ENCODE measurements around the gene DCXR. TPM values are rescaled to one million over a fixed set of nuclear protein-coding genes. Genes with fewer than 3 reads are reported as not detected.
A peak's percentile ranks its signal among the peaks of the same experiment; 100 is the strongest.

DCXR gene
- total and polyA plus RNA-seq, 4 experiments from 2014 or later, result 65.9 to 164 (median 92.9) TPM

GRCh38 chr17:82006468-82007227, 30.8 kb downstream of the DCXR start:
- Histone ChIP-seq H3K27ac (ENCODE audit: low read depth, low read length) (no peak overlapping the region), H3K27me3 (ENCODE audit: insufficient read depth, low read length) (no peaks in the 10 kb centered on the region), H3K36me3 (ENCODE audit: insufficient read depth, low read length) (no peaks in the 10 kb centered on the region), H3K4me3 (ENCODE audit: low read length in 2 of 2) (no peak overlapping the region), H3K9me3 (ENCODE audit: control insufficient read depth in 1 of 2, low read length in 2 of 2) (no peaks in the 10 kb centered on the region), H3K4me1 (ENCODE audit: insufficient read depth, low read length) (no peaks in the 10 kb centered on the region)
- Mint-ChIP-seq H3K27ac (peak overlapping the region in 1 of 7 donors; percentile 48), H3K4me3 (no peak overlapping the region), H3K36me3 (no peaks in the 10 kb centered on the region), H3K4me1 (peaks cover 0 to 1% (median 0%) of the 10 kb centered on the region in 4 donors), H3K9me3 (no peaks in the 10 kb centered on the region), H3K27me3 (no peaks in the 10 kb centered on the region)
- no peak for DNase-seq
- POLR2A ChIA-PET (ENCODE audit: partially characterized antibody), result no interaction called here
- intact Hi-C loops (cut with micrococcal nuclease), result no loop called here
- CTCF ChIA-PET (ENCODE audit: partially characterized antibody), result no interaction called here

- H3K9me3 Mint-ChIP-seq, result no peaks in the 10 kb centered on the region
- DNase-seq, result no peak
- ChIA-PET POLR2A (ENCODE audit: partially characterized antibody) (no interaction called here), CTCF (ENCODE audit: partially characterized antibody) (no interaction called here)
- Histone ChIP-seq H3K4me1 (ENCODE audit: insufficient read depth, low read length) (no peaks in the 10 kb centered on the region), H3K9me3 (ENCODE audit: control insufficient read depth in 1 of 2, low read length in 2 of 2) (no peaks in the 10 kb centered on the region), H3K27me3 (ENCODE audit: insufficient read depth, low read length) (no peaks in the 10 kb centered on the region), H3K36me3 (ENCODE audit: insufficient read depth, low read length) (no peaks in the 10 kb centered on the region), H3K27ac (ENCODE audit: low read depth, low read length) (no peak overlapping the region), H3K4me3 (ENCODE audit: low read length in 2 of 2) (no peak overlapping the region)
- H3K4me3 Mint-ChIP-seq, result no peak overlapping the region
- intact Hi-C loops (cut with micrococcal nuclease), result no loop called here
- H3K27ac Mint-ChIP-seq, result peak overlapping the region in 1 of 7 donors; percentile 48
- no peaks in the 10 kb centered on the region for H3K36me3 Mint-ChIP-seq
- no peaks in the 10 kb centered on the region for H3K27me3 Mint-ChIP-seq
- H3K4me1 Mint-ChIP-seq, result peaks cover 0 to 1% (median 0%) of the 10 kb centered on the region in 4 donors
Observed at GRCh38 chr17:82005701-82006348, 31.7 kb downstream of the DCXR start.

- CTCF ChIA-PET (ENCODE audit: partially characterized antibody), result no interaction called here
- Histone ChIP-seq H3K27me3 (ENCODE audit: insufficient read depth, low read length) (no peaks in the 10 kb centered on the region), H3K27ac (ENCODE audit: low read depth, low read length) (no peak overlapping the region), H3K9me3 (ENCODE audit: control insufficient read depth in 1 of 2, low read length in 2 of 2) (no peaks in the 10 kb centered on the region), H3K4me1 (ENCODE audit: insufficient read depth, low read length) (no peaks in the 10 kb centered on the region), H3K36me3 (ENCODE audit: insufficient read depth, low read length) (no peaks in the 10 kb centered on the region), H3K4me3 (ENCODE audit: low read length in 2 of 2) (no peak overlapping the region)
- no peak overlapping the region for H3K4me3 Mint-ChIP-seq
- H3K4me1 Mint-ChIP-seq, result peaks cover 0 to 1% (median 0%) of the 10 kb centered on the region in 4 donors
- no peak overlapping the region for H3K27ac Mint-ChIP-seq
- POLR2A ChIA-PET (ENCODE audit: partially characterized antibody), result no interaction called here
- no peak for DNase-seq
- no peaks in the 10 kb centered on the region for H3K36me3 Mint-ChIP-seq
- no peaks in the 10 kb centered on the region for H3K9me3 Mint-ChIP-seq
- intact Hi-C loops (cut with micrococcal nuclease), result no loop called here
- H3K27me3 Mint-ChIP-seq, result no peaks in the 10 kb centered on the region
Observed at GRCh38 chr17:82004517-82005455, 32.7 kb downstream of the DCXR start.

GRCh38 chr17:82003411-82004381, 33.8 kb downstream of the DCXR start:
- Histone ChIP-seq H3K9me3 (ENCODE audit: control insufficient read depth in 1 of 2, low read length in 2 of 2) (no peaks in the 10 kb centered on the region), H3K36me3 (ENCODE audit: insufficient read depth, low read length) (no peaks in the 10 kb centered on the region), H3K4me3 (ENCODE audit: low read length in 2 of 2) (no peak overlapping the region), H3K4me1 (ENCODE audit: insufficient read depth, low read length) (no peaks in the 10 kb centered on the region), H3K27ac (ENCODE audit: low read depth, low read length) (no peak overlapping the region), H3K27me3 (ENCODE audit: insufficient read depth, low read length) (no peaks in the 10 kb centered on the region)
- Mint-ChIP-seq H3K9me3 (no peaks in the 10 kb centered on the region), H3K27me3 (no peaks in the 10 kb centered on the region), H3K36me3 (no peaks in the 10 kb centered on the region), H3K4me1 (peaks cover 0 to 1% (median 0%) of the 10 kb centered on the region in 4 donors), H3K27ac (no peak overlapping the region), H3K4me3 (no peak overlapping the region)
- POLR2A ChIA-PET (ENCODE audit: partially characterized antibody), result interaction anchor here (1.0 kb wide), 1 partner anchor 27 kb away, joined by 3 read pairs; no protein-coding TSS in a partner anchor
- CTCF ChIA-PET (ENCODE audit: partially characterized antibody), result interaction anchor here (1.2 kb wide), 1 partner anchor 14 kb away, joined by 3 read pairs; no protein-coding TSS in a partner anchor
- no peak for DNase-seq
- intact Hi-C loops (cut with micrococcal nuclease), result no loop called here

- POLR2A ChIA-PET (ENCODE audit: partially characterized antibody), result no interaction called here
- Histone ChIP-seq H3K4me3 (ENCODE audit: low read length in 2 of 2) (no peak overlapping the region), H3K27ac (ENCODE audit: low read depth, low read length) (no peak overlapping the region), H3K27me3 (ENCODE audit: insufficient read depth, low read length) (no peaks in the 10 kb centered on the region), H3K4me1 (ENCODE audit: insufficient read depth, low read length) (no peaks in the 10 kb centered on the region), H3K36me3 (ENCODE audit: insufficient read depth, low read length) (no peaks in the 10 kb centered on the region), H3K9me3 (ENCODE audit: control insufficient read depth in 1 of 2, low read length in 2 of 2) (no peaks in the 10 kb centered on the region)
- Mint-ChIP-seq H3K4me1 (peaks cover 0 to 1% (median 0%) of the 10 kb centered on the region in 4 donors), H3K36me3 (peaks cover 2 to 4% of the 10 kb centered on the region in 2 donors), H3K27ac (no peak overlapping the region), H3K27me3 (no peaks in the 10 kb centered on the region), H3K9me3 (no peaks in the 10 kb centered on the region), H3K4me3 (no peak overlapping the region)
- DNase-seq, result no peak
- intact Hi-C loops (cut with micrococcal nuclease), result no loop called here
- CTCF ChIA-PET (ENCODE audit: partially characterized antibody), result interaction anchor here (0.6 kb wide), 1 partner anchor 23 kb away, joined by 4 read pairs; no protein-coding TSS in a partner anchor
Observed at GRCh38 chr17:82001571-82002056, 35.9 kb downstream of the DCXR start.

GRCh38 chr17:82000803-82001570, 36.5 kb downstream of the DCXR start:
- POLR2A ChIA-PET (ENCODE audit: partially characterized antibody), result no interaction called here
- intact Hi-C loops (cut with micrococcal nuclease), result no loop called here
- no peak overlapping the region for H3K27ac Mint-ChIP-seq
- Histone ChIP-seq H3K27ac (ENCODE audit: low read depth, low read length) (no peak overlapping the region), H3K36me3 (ENCODE audit: insufficient read depth, low read length) (no peaks in the 10 kb centered on the region), H3K4me3 (ENCODE audit: low read length in 2 of 2) (no peak overlapping the region), H3K27me3 (ENCODE audit: insufficient read depth, low read length) (no peaks in the 10 kb centered on the region), H3K9me3 (ENCODE audit: control insufficient read depth in 1 of 2, low read length in 2 of 2) (no peaks in the 10 kb centered on the region), H3K4me1 (ENCODE audit: insufficient read depth, low read length) (no peaks in the 10 kb centered on the region)
- CTCF ChIA-PET (ENCODE audit: partially characterized antibody), result no interaction called here
- H3K4me1 Mint-ChIP-seq, result peaks cover 0 to 1% (median 0%) of the 10 kb centered on the region in 4 donors
- no peak for DNase-seq
- H3K4me3 Mint-ChIP-seq, result no peak overlapping the region
- H3K27me3 Mint-ChIP-seq, result no peaks in the 10 kb centered on the region
- peaks cover 2 to 4% of the 10 kb centered on the region in 2 donors for H3K36me3 Mint-ChIP-seq
- no peaks in the 10 kb centered on the region for H3K9me3 Mint-ChIP-seq

Data from CD4-positive, alpha-beta memory T cell (primary cell).